ENCODE data around the gene NEK4.
"Not testable (repeated sequence)": the region's sequence is repeated elsewhere in the genome, so short reads cannot be mapped to it uniquely, and the experiment has no call there.

The NEK4 gene

GRCh38 chr3:52783211-52783555, 12.4 kb upstream of the NEK4 start:
- FAIRE-seq (no peak), DNase-seq (ENCODE audit: insufficient read length, low spot score) (no peak)
- no peak for TF ChIP-seq POLR2A (IDR thresholded peaks at IDR 0.05; ENCODE audit: low read depth, low read length)
- no peak for TF ChIP-seq PAX5 (IDR thresholded peaks at IDR 0.05; ENCODE audit: insufficient read depth, low read length, severe bottlenecking)
- TF ChIP-seq SPI1 (IDR thresholded peaks at IDR 0.05; ENCODE audit: low read depth, low read length): no peak
- TF ChIP-seq POU2F2 (IDR thresholded peaks at IDR 0.05; ENCODE audit: low read depth, low read length): no peak
- no peak for TF ChIP-seq POLR2AphosphoS5 (IDR thresholded peaks at IDR 0.05; ENCODE audit: low read depth, low read length)
- no peak for TF ChIP-seq TAF1 (IDR thresholded peaks at IDR 0.05; ENCODE audit: low read depth, low read length)

DNA sequence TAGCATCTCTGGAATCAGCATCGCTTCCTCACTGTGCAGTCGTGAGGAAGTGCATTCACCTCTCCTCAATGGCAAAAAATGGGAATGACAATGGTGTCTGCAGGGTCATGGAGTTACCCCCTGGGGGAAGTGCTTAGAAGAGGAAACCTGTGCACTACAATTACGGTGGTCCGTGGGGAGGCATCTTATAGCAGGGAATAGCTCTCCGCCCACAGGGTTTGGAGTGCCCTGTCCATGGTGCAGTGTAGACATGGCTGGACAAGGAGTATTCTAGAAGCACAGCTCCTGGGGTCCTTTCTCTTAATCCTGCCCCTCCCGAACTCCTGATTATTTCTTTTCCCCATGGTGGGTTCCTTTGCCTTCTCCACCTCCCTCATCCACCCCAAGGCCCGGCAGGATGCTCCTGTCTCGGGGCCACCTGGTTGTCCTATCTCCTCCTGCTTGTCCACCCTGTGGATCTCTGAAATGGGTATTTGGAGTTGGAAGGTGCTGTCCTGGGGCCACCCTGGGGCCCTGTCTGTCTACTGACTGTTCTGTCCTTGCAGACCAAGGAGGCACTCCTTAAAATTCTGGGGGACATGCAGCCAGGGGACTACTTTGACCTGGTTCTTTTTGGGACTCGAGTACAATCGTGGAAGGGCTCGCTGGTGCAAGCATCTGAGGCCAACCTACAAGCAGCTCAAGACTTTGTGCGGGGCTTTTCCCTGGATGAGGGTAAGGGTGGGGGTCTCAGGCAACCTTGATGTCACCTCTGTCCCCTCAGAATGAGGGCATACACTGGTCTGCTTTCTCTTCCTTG, 11.9 kb upstream of the NEK4 start:
- FAIRE-seq: no peak
- no peak for DNase-seq (ENCODE audit: insufficient read length, low spot score)
- TF ChIP-seq TAF1 (IDR thresholded peaks at IDR 0.05; ENCODE audit: low read depth, low read length) (no peak), POU2F2 (IDR thresholded peaks at IDR 0.05; ENCODE audit: low read depth, low read length) (no peak), SPI1 (IDR thresholded peaks at IDR 0.05; ENCODE audit: low read depth, low read length) (no peak), POLR2A (IDR thresholded peaks at IDR 0.05; ENCODE audit: low read depth, low read length) (no peak), POLR2AphosphoS5 (IDR thresholded peaks at IDR 0.05; ENCODE audit: low read depth, low read length) (no peak), PAX5 (IDR thresholded peaks at IDR 0.05; ENCODE audit: insufficient read depth, low read length, severe bottlenecking) (no peak)

- TF ChIP-seq POLR2AphosphoS5 (IDR thresholded peaks at IDR 0.05; ENCODE audit: low read depth, low read length): no peak
- TF ChIP-seq SPI1 (IDR thresholded peaks at IDR 0.05; ENCODE audit: low read depth, low read length): no peak
- no peak for TF ChIP-seq TAF1 (IDR thresholded peaks at IDR 0.05; ENCODE audit: low read depth, low read length)
- TF ChIP-seq PAX5 (IDR thresholded peaks at IDR 0.05; ENCODE audit: insufficient read depth, low read length, severe bottlenecking): no peak
- TF ChIP-seq POU2F2 (IDR thresholded peaks at IDR 0.05; ENCODE audit: low read depth, low read length): no peak
- no peak for TF ChIP-seq POLR2A (IDR thresholded peaks at IDR 0.05; ENCODE audit: low read depth, low read length)
- FAIRE-seq (no peak), DNase-seq (ENCODE audit: insufficient read length, low spot score) (no peak)
These were observed 11.0 kb upstream of the NEK4 start for GRCh38 chr3:52781741-52782140.

DNA sequence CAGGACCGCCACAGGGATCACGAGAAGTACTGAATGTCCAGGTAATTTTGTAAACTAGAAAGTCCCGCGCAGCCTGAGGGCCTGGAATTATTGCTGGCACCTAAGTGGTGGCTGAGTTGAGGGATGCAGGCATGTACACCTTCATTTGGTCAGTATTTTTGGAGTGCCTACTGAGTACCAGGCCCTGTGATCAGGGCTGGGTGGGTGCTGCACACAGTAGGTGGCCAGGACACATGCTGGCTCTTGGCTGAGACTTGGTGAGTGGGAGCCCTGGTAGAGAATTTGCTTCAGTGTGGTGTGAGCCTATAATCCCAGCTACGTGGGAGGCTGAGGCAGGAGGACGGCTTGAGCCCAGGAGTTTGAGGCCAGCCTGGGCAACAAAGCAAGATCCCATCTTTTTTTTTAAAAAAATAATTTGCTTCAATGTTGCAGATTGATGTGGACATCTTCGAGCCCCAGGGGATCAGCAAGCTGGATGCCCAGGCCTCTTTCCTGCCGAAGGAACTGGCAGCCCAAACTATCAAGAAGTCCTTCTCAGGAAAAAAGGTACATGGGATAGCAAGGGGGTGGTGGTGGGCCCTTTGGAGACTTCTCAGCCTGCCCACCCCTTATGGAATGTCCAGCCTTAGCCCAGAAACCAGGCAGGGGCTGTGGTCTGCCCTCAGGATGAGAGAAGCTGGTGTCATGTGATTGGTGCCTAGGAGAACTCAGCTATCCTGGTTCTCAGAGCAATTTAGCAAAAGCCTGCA, 9.3 kb upstream of the NEK4 start:
- TF ChIP-seq POLR2A (IDR thresholded peaks at IDR 0.05; ENCODE audit: low read depth, low read length): no peak
- no peak for TF ChIP-seq POLR2AphosphoS5 (IDR thresholded peaks at IDR 0.05; ENCODE audit: low read depth, low read length)
- TF ChIP-seq POU2F2 (IDR thresholded peaks at IDR 0.05; ENCODE audit: low read depth, low read length): no peak
- no peak for TF ChIP-seq PAX5 (IDR thresholded peaks at IDR 0.05; ENCODE audit: insufficient read depth, low read length, severe bottlenecking)
- no peak for TF ChIP-seq TAF1 (IDR thresholded peaks at IDR 0.05; ENCODE audit: low read depth, low read length)
- TF ChIP-seq SPI1 (IDR thresholded peaks at IDR 0.05; ENCODE audit: low read depth, low read length): no peak
- FAIRE-seq (no peak), DNase-seq (ENCODE audit: insufficient read length, low spot score) (no peak)

DNA sequence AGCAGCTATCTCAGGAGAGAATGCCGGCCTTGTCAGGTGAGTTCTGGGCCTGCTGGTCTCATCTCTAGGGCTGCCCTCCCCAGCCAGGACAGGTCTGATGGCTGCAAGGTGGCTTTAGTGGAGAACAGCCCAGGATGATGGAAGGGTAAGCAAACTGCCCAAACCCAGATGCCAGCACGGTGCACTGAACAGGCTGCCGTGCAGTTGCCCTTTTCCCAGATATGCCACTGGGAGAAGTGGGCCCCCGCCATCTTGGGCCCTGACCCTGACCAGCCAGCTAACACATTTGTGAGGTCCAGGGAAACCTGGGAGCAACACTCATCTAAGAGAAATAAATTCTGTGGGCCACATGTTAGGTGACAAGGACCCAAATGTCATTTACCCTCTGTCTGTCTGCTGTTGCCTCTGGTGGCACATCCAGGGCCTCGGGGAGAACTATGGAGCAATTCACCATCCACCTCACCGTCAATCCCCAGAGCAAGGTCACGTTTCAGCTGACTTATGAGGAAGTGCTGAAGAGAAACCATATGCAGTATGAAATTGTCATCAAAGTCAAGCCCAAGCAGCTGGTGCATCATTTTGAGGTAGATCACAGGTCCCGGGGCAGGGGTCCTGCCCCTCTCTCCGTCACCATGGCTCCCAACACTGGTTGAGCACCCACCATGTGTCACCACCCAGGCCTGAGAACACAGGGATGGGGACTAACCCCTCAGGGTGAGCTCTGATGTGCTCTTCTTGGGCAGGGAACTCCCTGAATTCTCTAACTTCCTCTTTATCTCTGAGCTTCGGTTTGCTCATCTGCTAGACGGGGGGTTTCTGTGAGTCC, 8.5 kb upstream of the NEK4 start:
- TF ChIP-seq TAF1 (IDR thresholded peaks at IDR 0.05; ENCODE audit: low read depth, low read length): no peak
- peak; percentile 89 for TF ChIP-seq SPI1 (IDR thresholded peaks at IDR 0.05; ENCODE audit: low read depth, low read length)
- FAIRE-seq (peak; percentile 82), DNase-seq (ENCODE audit: insufficient read length, low spot score) (no peak)

GRCh38 chr3:52777959-52778805, 7.4 kb upstream of the NEK4 start:
- DNase-seq (ENCODE audit: insufficient read length, low spot score) (no peak), FAIRE-seq (no peak)
- TF ChIP-seq POLR2AphosphoS5 (IDR thresholded peaks at IDR 0.05; ENCODE audit: low read depth, low read length): no peak
- no peak for TF ChIP-seq TAF1 (IDR thresholded peaks at IDR 0.05; ENCODE audit: low read depth, low read length)
- TF ChIP-seq POU2F2 (IDR thresholded peaks at IDR 0.05; ENCODE audit: low read depth, low read length): no peak
- no peak for TF ChIP-seq PAX5 (IDR thresholded peaks at IDR 0.05; ENCODE audit: insufficient read depth, low read length, severe bottlenecking)
- no peak for TF ChIP-seq POLR2A (IDR thresholded peaks at IDR 0.05; ENCODE audit: low read depth, low read length)
- no peak for TF ChIP-seq SPI1 (IDR thresholded peaks at IDR 0.05; ENCODE audit: low read depth, low read length)

- no peak for DNase-seq (ENCODE audit: insufficient read length, low spot score)
- TF ChIP-seq PAX5 (IDR thresholded peaks at IDR 0.05; ENCODE audit: insufficient read depth, low read length, severe bottlenecking) (no peak), POLR2A (IDR thresholded peaks at IDR 0.05; ENCODE audit: low read depth, low read length) (no peak), POU2F2 (IDR thresholded peaks at IDR 0.05; ENCODE audit: low read depth, low read length) (no peak), POLR2AphosphoS5 (IDR thresholded peaks at IDR 0.05; ENCODE audit: low read depth, low read length) (no peak), SPI1 (IDR thresholded peaks at IDR 0.05; ENCODE audit: low read depth, low read length) (no peak), TAF1 (IDR thresholded peaks at IDR 0.05; ENCODE audit: low read depth, low read length) (no peak)
- no peak for FAIRE-seq
These were observed 6.6 kb upstream of the NEK4 start, which contains the start of gene ITIH1 for GRCh38 chr3:52777127-52777958. Gene ITIH1, plus strand, starts transcription at chr3:52777599. Its CDS starts 17 bp downstream, at chr3:52777616.

DNA sequence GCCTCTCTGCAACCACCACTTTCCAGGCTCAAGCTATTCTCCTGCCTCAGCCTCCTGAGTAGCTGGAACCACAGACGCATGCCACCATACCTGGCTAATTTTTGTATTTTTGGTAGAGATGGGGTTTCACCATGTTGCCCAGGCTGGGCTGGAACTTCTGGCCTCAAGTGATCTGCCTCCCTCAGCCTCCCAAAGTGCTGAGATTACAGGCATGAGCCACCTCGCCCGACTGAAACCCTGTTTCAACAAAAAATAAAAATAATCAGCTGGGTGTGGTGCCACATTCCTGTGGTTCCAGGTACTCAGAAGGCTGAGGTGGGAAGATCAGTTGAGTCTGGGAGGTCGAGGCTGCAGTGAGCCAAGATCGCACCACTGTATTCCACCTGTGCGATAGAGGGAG, 5.7 kb upstream of the NEK4 start:
- DNase-seq (ENCODE audit: insufficient read length, low spot score); FAIRE-seq: not testable (repeated sequence)

All from GM12891 (cell line).